Measurements from ENCODE around the gene AIFM3.
"Not testable (repeated sequence)": the region's sequence is repeated elsewhere in the genome, so short reads cannot be mapped to it uniquely, and the experiment has no call there.

Gene AIFM3

GRCh38 chr22:20940904-20941385 is 26.1 kb upstream of the AIFM3 start:
- DNase-seq = no peak

- DNase-seq = not testable (repeated sequence)
Observed at GRCh38 chr22:20942203-20942902, 24.7 kb upstream of the AIFM3 start.

DNA sequence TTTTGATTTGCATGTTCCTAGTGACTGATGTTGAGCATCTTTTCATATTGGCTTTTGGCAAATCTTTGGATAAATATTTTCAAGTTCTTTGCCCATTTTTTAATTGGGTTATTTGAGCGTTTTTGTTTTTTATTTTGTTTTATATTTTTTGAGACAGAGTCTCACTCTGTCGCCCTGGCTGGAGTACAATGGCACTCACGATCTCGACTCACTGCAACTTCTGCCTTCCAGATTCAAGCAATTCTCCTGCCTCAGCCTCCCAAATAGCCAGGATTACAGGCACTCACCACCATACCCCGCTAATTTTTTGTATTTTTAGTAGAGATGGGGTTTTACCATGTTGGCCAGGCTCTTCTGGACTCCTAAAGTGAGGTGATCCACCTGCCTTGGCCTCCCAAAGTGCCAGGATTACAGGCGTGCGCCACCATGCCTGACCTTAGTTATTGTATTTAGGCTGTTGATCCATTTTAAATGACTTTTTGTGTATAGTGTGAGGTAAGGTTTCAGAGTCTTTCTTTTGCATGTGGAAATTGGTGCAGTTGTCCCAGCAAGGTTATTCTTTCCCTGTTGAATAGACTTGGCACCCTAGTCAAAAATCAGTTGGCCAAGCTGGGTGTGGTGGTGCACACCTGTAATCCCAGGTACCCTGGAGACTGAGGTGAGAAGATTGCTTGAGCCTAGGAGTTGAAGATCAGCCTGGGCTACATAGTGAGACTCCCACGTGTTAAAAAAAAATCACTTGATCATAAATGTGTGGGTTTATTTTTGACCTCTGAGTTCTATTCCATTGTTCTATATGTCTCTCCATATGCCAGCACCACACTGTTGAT is 23.7 kb upstream of the AIFM3 start:
- no peak for DNase-seq

DNA sequence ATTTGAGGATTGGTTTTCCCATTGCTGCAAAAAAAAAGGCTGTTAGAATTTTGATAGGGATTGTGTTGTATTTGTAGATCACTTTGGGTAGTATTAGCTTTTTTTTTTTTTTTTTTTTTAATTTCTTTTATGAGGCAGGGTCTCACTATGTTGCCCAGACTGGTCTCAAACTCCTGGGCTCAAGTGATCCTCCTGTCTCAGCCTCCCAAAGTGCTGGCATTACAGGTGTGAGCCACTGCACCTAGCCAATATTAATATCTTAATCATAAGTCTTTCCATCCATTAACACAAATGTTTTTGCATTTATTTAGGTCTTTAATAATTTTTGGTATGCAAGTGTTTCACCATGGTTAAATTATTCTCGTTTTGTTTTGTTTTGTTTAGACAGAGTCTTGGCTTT is 23.0 kb upstream of the AIFM3 start:
- DNase-seq = no peak

DNA sequence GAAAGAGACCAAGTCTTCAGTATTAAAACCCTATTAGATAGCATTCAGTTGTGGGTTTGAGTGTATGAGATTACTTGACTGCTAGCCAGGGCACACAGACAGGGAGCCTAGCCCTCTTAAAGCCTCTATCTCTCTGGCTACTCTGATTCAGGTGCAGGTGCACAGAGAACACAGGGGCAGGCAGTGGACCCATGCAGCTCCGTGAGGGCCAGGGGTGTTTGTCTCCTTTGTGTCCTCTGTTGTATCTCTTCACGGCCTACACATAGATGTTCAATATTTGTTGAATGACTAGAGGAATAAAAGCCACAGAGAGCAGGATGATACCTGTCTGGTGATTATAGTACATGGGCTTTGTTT is 21.5 kb upstream of the AIFM3 start:
- DNase-seq = no peak

- DNase-seq = no peak
Observed at GRCh38 chr22:20946080-20946986, 20.7 kb upstream of the AIFM3 start.

GRCh38 chr22:20946991-20947390 is 20.1 kb upstream of the AIFM3 start:
- DNase-seq = no peak

- no peak for DNase-seq
Observed at GRCh38 chr22:20948450-20948849, 18.6 kb upstream of the AIFM3 start.

DNA sequence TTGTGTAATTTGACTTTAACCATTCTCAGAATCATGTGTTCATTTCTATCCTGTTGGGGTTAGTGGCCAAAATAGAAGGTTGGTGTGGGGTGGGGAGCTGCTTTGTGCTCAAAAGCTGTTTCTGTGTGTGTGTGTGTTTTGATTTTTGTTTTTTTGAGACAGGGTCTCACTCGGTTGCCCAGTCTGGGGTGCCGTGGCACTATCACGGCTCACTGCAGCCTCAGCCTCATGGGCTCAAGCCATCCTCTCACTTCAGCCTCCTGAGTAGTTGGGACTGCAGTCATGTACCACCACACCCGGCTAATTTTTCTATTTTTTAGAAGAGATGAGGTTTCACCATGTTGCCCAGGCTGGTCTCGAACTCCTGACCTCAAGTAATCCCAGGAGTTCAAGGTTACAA is 18.1 kb upstream of the AIFM3 start:
- no peak for DNase-seq

- no peak for DNase-seq
Observed at GRCh38 chr22:20949698-20950183, 17.3 kb upstream of the AIFM3 start.

DNA sequence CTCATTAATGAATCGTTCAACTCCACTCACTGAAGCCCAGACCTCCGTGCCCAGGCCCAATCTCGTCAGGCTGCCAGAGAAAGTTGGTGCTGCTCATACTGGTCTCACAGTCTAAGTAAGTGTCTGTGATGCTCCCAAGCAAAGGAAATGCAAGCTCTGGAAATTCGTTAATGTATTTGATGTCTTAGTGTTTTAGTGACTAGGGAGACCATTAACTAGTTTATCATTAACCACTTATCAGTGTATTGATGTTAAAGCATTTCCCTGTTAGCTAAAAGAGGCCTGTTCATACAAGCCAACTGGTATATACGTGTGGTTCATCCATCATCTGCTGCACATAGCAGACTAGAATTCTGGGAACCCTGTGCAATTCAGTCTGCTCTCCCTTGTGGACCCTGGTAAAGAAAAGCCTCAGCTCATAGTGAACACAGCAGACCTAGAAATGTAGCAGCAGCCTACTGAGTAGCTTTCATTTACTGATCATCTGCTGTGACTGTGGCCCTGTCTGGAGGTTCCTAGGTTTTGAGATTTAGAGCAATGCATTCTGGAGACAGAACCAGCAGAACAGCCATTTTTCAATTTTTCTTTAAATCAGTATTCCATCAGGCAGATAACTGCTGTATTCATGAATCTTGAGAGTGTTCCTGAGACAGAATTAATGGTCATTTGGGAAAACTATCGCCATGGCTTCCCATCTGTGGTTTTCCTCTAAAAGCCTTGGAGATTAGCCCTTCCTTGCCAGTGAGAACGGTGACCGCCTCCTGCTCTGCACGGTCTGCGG is 15.7 kb upstream of the AIFM3 start:
- DNase-seq = no peak

DNA sequence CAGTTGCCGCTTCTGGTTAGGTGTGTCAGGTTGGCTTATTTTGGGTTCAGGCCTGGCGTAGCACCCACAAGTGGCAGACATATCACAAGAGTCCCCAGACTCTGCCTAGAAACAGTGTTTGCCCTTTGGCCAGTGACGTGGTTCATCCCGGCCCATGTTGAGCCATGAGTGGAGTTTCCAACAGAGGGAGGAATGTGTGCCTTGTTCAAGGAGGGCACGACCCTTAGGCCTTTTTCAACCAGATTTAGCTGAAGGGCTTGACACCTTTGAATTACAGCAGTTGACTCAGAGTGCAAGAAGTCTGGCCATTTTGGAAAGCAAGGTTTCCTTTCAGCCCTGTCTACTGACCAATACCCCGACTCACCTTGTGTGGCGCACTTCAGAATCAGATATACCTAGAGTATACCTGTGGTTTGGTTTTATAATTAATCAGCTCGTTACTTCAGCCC is 15.1 kb upstream of the AIFM3 start:
- DNase-seq = no peak

- DNase-seq = no peak
Observed at GRCh38 chr22:20952544-20953341, 14.3 kb upstream of the AIFM3 start.

DNA sequence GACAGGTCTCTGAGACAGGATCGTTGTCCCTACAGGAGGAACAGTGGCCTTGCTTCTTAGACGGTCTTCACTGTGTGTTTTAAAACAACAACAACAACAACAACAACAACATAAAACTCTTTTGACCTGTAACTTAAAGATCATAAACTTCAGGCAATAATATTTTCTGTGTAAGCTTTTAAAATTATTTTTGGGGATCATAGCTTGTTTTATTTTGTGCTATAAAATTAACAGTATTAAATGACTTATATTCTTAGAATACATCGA is 13.8 kb upstream of the AIFM3 start:
- DNase-seq = no peak

GRCh38 chr22:20953668-20954500 is 13.2 kb upstream of the AIFM3 start:
- peak; percentile 32 for DNase-seq

GRCh38 chr22:20955548-20955947 is 11.5 kb upstream of the AIFM3 start:
- DNase-seq = no peak

DNA sequence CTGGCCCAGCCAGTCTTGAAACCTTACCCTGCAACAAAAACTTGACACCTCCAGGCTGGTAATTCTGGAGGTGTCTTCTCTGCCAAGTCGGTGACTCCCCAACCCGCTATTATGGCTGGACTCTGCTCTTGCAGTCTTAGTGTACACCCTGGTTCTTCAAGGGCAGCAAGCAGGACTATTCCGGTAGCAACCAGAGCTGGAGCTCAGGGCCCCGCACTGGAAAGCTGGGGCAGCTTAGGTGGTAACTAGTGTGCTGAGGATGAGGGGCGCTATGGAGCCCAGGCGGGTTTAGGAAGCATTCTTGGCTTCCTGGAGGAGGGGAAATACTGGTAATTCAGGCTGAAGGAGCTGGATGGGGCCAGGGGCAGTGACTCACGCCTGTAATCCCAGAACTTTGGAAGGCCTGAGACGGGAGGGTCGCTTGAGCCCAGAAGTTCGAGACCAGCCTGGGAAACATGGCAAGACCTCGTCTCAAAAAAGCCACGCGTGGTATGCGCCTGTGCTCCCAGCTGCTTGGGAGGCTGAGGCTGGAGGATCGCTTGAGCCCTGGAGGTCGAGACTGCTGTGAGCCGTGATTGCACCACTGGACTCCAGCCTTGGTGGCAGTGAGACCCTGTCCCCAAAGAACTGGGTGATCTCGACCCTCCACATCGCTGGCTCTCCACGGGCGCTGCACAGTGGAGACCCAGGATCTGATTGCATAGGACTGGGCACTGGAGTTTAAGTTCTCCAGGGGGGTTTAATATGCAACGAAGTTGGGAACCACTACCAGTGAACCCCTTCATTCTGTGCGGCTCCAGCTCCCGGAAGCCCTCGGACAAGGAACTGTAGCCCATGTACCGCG is 10.6 kb upstream of the AIFM3 start:
- peak; percentile 33 for DNase-seq

GRCh38 chr22:20957102-20957682 is 9.9 kb upstream of the AIFM3 start:
- no peak for DNase-seq

All from fibroblast of skin of scalp (primary cell).